ENCODE results near the gene GOLGA6L1. TPM values are rescaled to one million over a fixed set of nuclear protein-coding genes. Genes with fewer than 3 reads are reported as not detected.
"Not testable (repeated sequence)": the region's sequence is repeated elsewhere in the genome, so short reads cannot be mapped to it uniquely, and the experiment has no call there.

Gene GOLGA6L1
- total and polyA plus RNA-seq, 2 of the 8 experiments (the other 6 are each of a cell fraction or from before 2014, with no cell fraction given), result not detected

DNA sequence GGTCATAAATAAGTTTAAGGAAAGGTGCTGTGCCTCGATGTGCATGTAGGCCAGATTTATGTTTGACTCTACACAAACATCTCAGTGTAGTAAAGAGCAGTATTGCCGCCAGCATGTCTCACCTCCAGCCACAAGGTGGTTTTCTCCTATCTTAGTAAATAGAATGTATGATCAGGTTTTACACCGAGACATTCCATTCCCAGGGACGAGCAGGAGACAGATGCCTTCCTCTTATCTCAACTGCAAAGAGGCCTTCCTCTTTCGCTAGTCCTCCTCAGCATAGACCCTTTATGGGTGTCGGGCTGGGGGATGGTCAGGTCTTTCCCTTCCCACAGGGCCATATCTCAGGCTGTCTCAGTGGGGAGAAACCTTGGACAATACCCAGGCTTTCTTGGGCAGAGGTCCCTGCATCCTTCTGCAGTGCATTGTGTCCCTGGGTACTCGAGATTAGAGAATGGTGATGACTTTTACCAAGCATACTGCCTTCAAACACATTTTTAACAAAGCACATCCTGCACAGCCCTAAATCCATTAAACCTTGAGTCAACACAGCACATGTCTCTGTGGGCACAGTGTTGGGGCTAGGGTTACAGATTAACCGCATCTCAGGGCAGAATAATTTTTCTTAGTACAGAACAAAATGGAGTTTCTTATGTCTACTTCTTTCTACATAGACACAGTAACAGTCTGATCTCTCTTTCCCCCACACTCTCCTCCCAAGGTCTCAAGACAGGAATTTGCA, 54.5 kb downstream of the GOLGA6L1 start:
- not testable (repeated sequence) for H2BK12ac ChIP-seq (ENCODE audit: low read depth, low read length)
- WGBS, 2 experiments (ENCODE audit: extremely low coverage in 1 of 2, insufficient coverage in 1 of 2, insufficient read length in 1 of 2, insufficient replicate concordance in 2 of 2, low coverage in 1 of 2, low lambda C conversion rate in 2 of 2, missing lambda C conversion rate in 1 of 2), result 92% methylated on average over 7 of the region's 8 CpGs; no CpG with 5 or more reads in 1 of the 2 experiments
- CTCF ChIA-PET (ENCODE audit: partially characterized antibody), result interaction anchor here (1.4 kb wide), 1 partner anchor 8 kb away, joined by 5 read pairs; no protein-coding TSS in a partner anchor

More for the DNA sequence above, 54.5 kb downstream of the GOLGA6L1 start:
- H3K56ac ChIP-seq (replicated peaks; ENCODE audit: insufficient read length, low read depth, low read length); H3K79me2 ChIP-seq (ENCODE audit: control insufficient read depth in 1 of 2, insufficient read depth in 2 of 2, low read length in 2 of 2); H3K9ac ChIP-seq (replicated peaks in 1 of 4; ENCODE audit: extremely low read depth in 1 of 4, low read depth in 3 of 4, low read length in 3 of 4); FAIRE-seq; H3K4me1 ChIP-seq (replicated peaks in 1 of 4; ENCODE audit: control insufficient read depth in 3 of 4, insufficient read depth in 4 of 4, low read length in 3 of 4); H2BK5ac ChIP-seq (ENCODE audit: low read depth, low read length); DNase-seq (ENCODE audit: low read depth in 1 of 2, low spot score in 2 of 2); H2BK15ac ChIP-seq (ENCODE audit: low read length); H4K91ac ChIP-seq (replicated peaks; ENCODE audit: insufficient read length, low read length); H4K8ac ChIP-seq (ENCODE audit: extremely low read depth, insufficient read depth, low read length); H3K23me2 ChIP-seq (ENCODE audit: low read depth, low read length); H3K4me2 ChIP-seq (ENCODE audit: insufficient read depth in 1 of 2, low read depth in 2 of 2, low read length in 2 of 2); H4K20me1 ChIP-seq (replicated peaks in 1 of 2; ENCODE audit: control insufficient read depth in 1 of 2, insufficient read depth in 2 of 2, low read length in 2 of 2); H3K18ac ChIP-seq (ENCODE audit: extremely low read depth, low read length); H2AK5ac ChIP-seq (ENCODE audit: low read depth, low read length); H2BK20ac ChIP-seq (ENCODE audit: low read length); POLR2A ChIA-PET (ENCODE audit: partially characterized antibody); H3K27me3 ChIP-seq (replicated peaks in 1 of 4; ENCODE audit: control insufficient read depth in 3 of 4, extremely low read depth in 1 of 4, insufficient read depth in 3 of 4, low read length in 3 of 4); H3K27ac ChIP-seq (ENCODE audit: low read depth, low read length); H3K79me1 ChIP-seq (ENCODE audit: low read depth, low read length); H2AFZ ChIP-seq (ENCODE audit: low read length); H3K36me3 ChIP-seq (ENCODE audit: control insufficient read depth in 2 of 4, insufficient read depth in 4 of 4, low read length in 3 of 4); H2BK120ac ChIP-seq (replicated peaks; ENCODE audit: low read depth, low read length); H3K14ac ChIP-seq (ENCODE audit: insufficient read length); H3K4ac ChIP-seq (replicated peaks; ENCODE audit: insufficient read length, low read depth, low read length); H4K5ac ChIP-seq (ENCODE audit: insufficient read length, low read depth, low read length); H3K4me3 ChIP-seq (ENCODE audit: extremely low read depth in 1 of 4, insufficient read depth in 2 of 4, low read depth in 3 of 4, low read length in 4 of 4); H3K23ac ChIP-seq (ENCODE audit: insufficient read length): not testable (repeated sequence)
- peaks cover 2 to 37% of the 10 kb centered on the region in 2 experiments; a peak in 3 of 4 replicates for H3K9me3 ChIP-seq (ENCODE audit: insufficient read depth in 2 of 2, low read depth in 1 of 2, low read length in 1 of 2)

All from H1 (cell line).